A549 (cell line): Measurements from ENCODE around the gene HNF4A. TPM values are rescaled to one million over a fixed set of nuclear protein-coding genes. Genes with fewer than 3 reads are reported as not detected.
A peak's percentile ranks its signal among the peaks of the same experiment; 100 is the strongest.

Source experiments
- ATAC-seq, 2 experiments: fragments of 200-7000 bp in 1 of 2; fragments of >200 bp in 1 of 2; cut with Nextera tagmentation in 1 of 2; cut with Tn5 transposase in 1 of 2; 3 replicates each; pipeline versions ENCODE4 v1.8.0 to v1.9.1; 2018 to 2020; ENCODE audit warnings: mild to moderate bottlenecking in 1 of 2, moderate library complexity in 1 of 2
- CTCF ChIA-PET: fragments of 300-600 bp; sonication (Branson Sonifier 250); formaldehyde crosslinking; extraction: SDS; loops from one replicate; lab custom pipeline; 2021; ENCODE audit warnings: antibody characterized with exemption, inconsistent platforms; lab: Yijun Ruan, JAX
- POLR2A ChIA-PET: fragments of 350-600 bp; formaldehyde crosslinking; extraction: SDS; loops from one replicate; lab custom pipeline; 2021; ENCODE audit warnings: antibody characterized with exemption, inconsistent platforms; lab: Yijun Ruan, JAX
- DNase-seq, 2 experiments: peaks; one replicate each; pipeline versions ENCODE4 v3.0.0 to v3.0.0-alpha.2; 2011 to 2016; ENCODE audit warnings: low read depth in 1 of 2, low spot score in 1 of 2
- FAIRE-seq: peaks from 2 replicates; lab custom pipeline; 2011; peaks lifted over from hg19 to GRCh38; lab: Jason Lieb, UNC
- H3K27ac ChIP-seq, 2 experiments: fragments of >200 bp; sonication (Bioruptor Twin); formaldehyde crosslinking; 3 replicates each; pipeline ENCODE4 v1.5.1; 2016 to 2017
- H3K4me1 ChIP-seq: fragments of >200 bp; sonication (Bioruptor Twin); formaldehyde crosslinking; 3 replicates; pipeline ENCODE4 v1.6.1; 2016
- H3K4me2 ChIP-seq: fragments of >200 bp; sonication (Bioruptor Twin); formaldehyde crosslinking; 3 replicates; pipeline ENCODE4 v1.6.1; 2016
- H3K4me3 ChIP-seq: fragments of >200 bp; sonication (Bioruptor Twin); formaldehyde crosslinking; 3 replicates; pipeline ENCODE4 v1.5.1; 2016
- H3K9me3 ChIP-seq: fragments of >200 bp; sonication (Bioruptor Twin); formaldehyde crosslinking; 3 replicates; pipeline ENCODE4 v1.6.1; 2016
- CBX2 ChIP-seq: fragments of 200-600 bp; sonication (generic); IDR thresholded peaks from 2 replicates; pipeline ENCODE4 v1.6.1; 2016; ENCODE audit warnings: low read depth, mild to moderate bottlenecking, borderline replicate concordance
- CHD2 ChIP-seq: fragments of 150-350 bp; IDR thresholded peaks from 2 replicates; pipeline ENCODE4 v1.6.1; 2014; ENCODE audit warnings: low read length; ENCODE audit not compliant: partially characterized antibody
- CTCF ChIP-seq: fragments of >200 bp; sonication (Bioruptor Twin); formaldehyde crosslinking; IDR thresholded peaks from 3 replicates; pipeline ENCODE4 v1.5.1; 2016
- ELK1 ChIP-seq: fragments of 150-350 bp; IDR thresholded peaks from 2 replicates; pipeline ENCODE4 v1.6.1; 2014; ENCODE audit warnings: low read depth, mild to moderate bottlenecking, low read length
- ESRRA ChIP-seq: fragments of 150-350 bp; IDR thresholded peaks from 2 replicates; pipeline ENCODE4 v1.6.1; 2014; ENCODE audit warnings: mild to moderate bottlenecking, low read length, borderline replicate concordance
- HOXA7 ChIP-seq: fragments of 250-450 bp; sonication (Bioruptor Pico); IDR thresholded peaks from 2 replicates; pipeline ENCODE4 v1.5.0; 2020; ENCODE audit warnings: mild to moderate bottlenecking, moderate library complexity
- HOXB5 ChIP-seq: fragments of 250-450 bp; sonication (Bioruptor Pico); IDR thresholded peaks from 2 replicates; pipeline ENCODE4 v1.5.0; 2020; ENCODE audit warnings: mild to moderate bottlenecking, moderate library complexity
- MAZ ChIP-seq: fragments of 150-350 bp; IDR thresholded peaks from 2 replicates; pipeline ENCODE4 v1.6.1; 2014; ENCODE audit warnings: antibody characterized with exemption, low read depth, low read length, borderline replicate concordance
- MYC ChIP-seq: IDR thresholded peaks from 2 replicates; pipeline ENCODE4 v1.6.1; 2012; ENCODE audit warnings: mild to moderate bottlenecking, inconsistent platforms, low read length, improper control_type of control experiment, borderline replicate concordance
- NFE2L2 ChIP-seq: fragments of 150-350 bp; conservative IDR thresholded peaks from 2 replicates; pipeline ENCODE4 v1.6.1; 2014; ENCODE audit warnings: low read length
- NPAS2 ChIP-seq: fragments of 250-450 bp; sonication (Bioruptor Pico); IDR thresholded peaks from 2 replicates; pipeline ENCODE4 v1.8.0; 2022; ENCODE audit warnings: mild to moderate bottlenecking, moderate library complexity, borderline replicate concordance
- PHF8 ChIP-seq: fragments of 200-600 bp; sonication (generic); IDR thresholded peaks from 2 replicates; pipeline ENCODE4 v1.6.1; 2016; ENCODE audit warnings: low read depth, mild to moderate bottlenecking, antibody characterized with exemption, moderate library complexity, borderline replicate concordance
- POLR2AphosphoS2 ChIP-seq: conservative IDR thresholded peaks from 2 replicates; pipeline ENCODE4 v1.6.1; 2012; ENCODE audit warnings: low read length, improper control_type of control experiment, inconsistent platforms
- RAD21 ChIP-seq, 2 experiments: fragments of >200 bp in 1 of 2; sonication (Bioruptor Twin) in 1 of 2; formaldehyde crosslinking in 1 of 2; IDR thresholded peaks in 1 of 2; conservative IDR thresholded peaks in 1 of 2; 2 replicates in 1 of 2; 3 replicates in 1 of 2; pipeline ENCODE4 v1.6.1; 2012 to 2018; ENCODE audit warnings: inconsistent platforms in 1 of 2
- REST ChIP-seq: fragments of 200-600 bp; sonication (generic); IDR thresholded peaks from 2 replicates; pipeline ENCODE4 v1.6.1; 2016; ENCODE audit warnings: antibody characterized with exemption, mild to moderate bottlenecking, moderate library complexity
- SREBF2 ChIP-seq: fragments of 450-650 bp; IDR thresholded peaks from 2 replicates; pipeline ENCODE4 v1.6.1; 2014; ENCODE audit warnings: mild to moderate bottlenecking, moderate library complexity
- TFCP2L1 ChIP-seq: fragments of 250-450 bp; sonication (Bioruptor Pico); IDR thresholded peaks from 2 replicates; pipeline ENCODE4 v1.5.0; 2021; ENCODE audit warnings: mild to moderate bottlenecking
- ZFP36 ChIP-seq: fragments of 450-650 bp; IDR thresholded peaks from 2 replicates; pipeline ENCODE4 v1.6.1; 2014; ENCODE audit warnings: borderline replicate concordance; ENCODE audit not compliant: partially characterized antibody
- WGBS: methylation state at CpG from one replicate; pipeline ENCODE4 v1.1.6; 2017; ENCODE audit errors: missing lambda C conversion rate; 5-methylcytosine and 5-hydroxymethylcytosine counted together
- polyA plus RNA-seq, 4 experiments: library from polyadenylated mRNA; depleted of rRNA in 3 of 4; stranded (reverse); fragments of >200 nt; fragmentation: RNase III in 1 of 4; extraction: RNeasy Plus Mini Kit Qiagen cat#74134 plus additional on column Dnase treatment in 1 of 4; gene quantifications; 2 replicates in 3 of 4; 3 replicates in 1 of 4; pipeline ENCODE4 v1.2.3, GENCODE V29; 2011 to 2017

Gene HNF4A
- polyA plus RNA-seq, 2 of the 4 experiments (the other 2 are of a cell fraction) = 20.0 to 26.2 TPM

DNA sequence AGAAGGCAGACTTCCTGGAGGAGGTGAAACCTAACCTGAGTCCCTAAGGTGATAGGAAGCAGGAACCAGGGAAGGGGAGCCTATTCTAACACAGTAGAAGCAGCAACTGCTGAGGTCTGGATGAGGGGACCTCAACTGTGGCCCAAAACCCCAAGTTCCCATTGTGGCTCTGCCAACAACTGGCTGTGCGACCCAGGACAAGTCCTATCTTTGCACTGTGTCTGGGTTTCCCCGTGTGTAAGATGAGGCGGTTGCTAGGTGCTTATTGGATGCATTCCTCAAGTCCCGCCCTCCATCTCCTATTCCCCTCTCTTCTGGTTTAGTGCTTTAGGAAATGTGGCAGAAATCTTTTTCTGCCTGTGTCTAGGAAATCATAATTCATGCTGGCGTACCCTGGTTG is 68.0 kb downstream of the HNF4A start:
- Histone ChIP-seq H3K4me2 (no peak overlapping the region), H3K4me1 (0 out of 3 replicates have a peak, but pooled peaks cover 4% of the 10 kb centered on the region), H3K27ac (no peak overlapping the region), H3K9me3 (no peaks in the 10 kb centered on the region)
- ChIA-PET CTCF (interaction anchor here (0.8 kb wide), 1 partner anchor 34 kb away, joined by 3 read pairs; no protein-coding TSS in a partner anchor), POLR2A (no interaction called here)
- TF ChIP-seq MYC (no peak), RAD21 (conservative IDR thresholded peaks at IDR 0.05 in 1 of 2, IDR thresholded peaks at IDR 0.05 in 1 of 2) (no peak), CBX2 (no peak)
- TF ChIP-seq, all 56 proteins: peak for 0
- DNase-seq (no peak), FAIRE-seq (no peak), ATAC-seq (peak in 1 of 2 experiments; percentile 70; a peak in 3 of 6 replicates)
- 83% methylated on average over 5 of the region's 5 CpGs for WGBS
- no peak overlapping the region for H3K4me3 ChIP-seq

GRCh38 chr20:44424039-44424495 is 68.6 kb downstream of the HNF4A start:
- Histone ChIP-seq H3K27ac (no peak overlapping the region), H3K9me3 (no peaks in the 10 kb centered on the region), H3K4me2 (no peak overlapping the region), H3K4me1 (0 out of 3 replicates have a peak, but pooled peaks cover 4% of the 10 kb centered on the region), H3K4me3 (no peak overlapping the region)
- FAIRE-seq (no peak), DNase-seq (no peak), ATAC-seq (no peak)
- CTCF ChIA-PET = interaction anchor here (0.7 to 0.8 kb wide), 2 partner anchors 34 to 35 kb away, joined by 3 read pairs; no protein-coding TSS in a partner anchor
- TF ChIP-seq POLR2AphosphoS2 (no peak), NFE2L2 (no peak), CHD2 (no peak), HOXB5 (CRISPR knock-in tag) (no peak), SREBF2 (no peak), PHF8 (no peak), REST (no peak), ESRRA (no peak), ZFP36 (no peak), MAZ (no peak), MYC (no peak), ELK1 (no peak), TFCP2L1 (CRISPR knock-in tag) (no peak), NPAS2 (CRISPR knock-in tag) (no peak), HOXA7 (CRISPR knock-in tag) (no peak), CTCF (no peak)
- POLR2A ChIA-PET = no interaction called here
- 80% methylated on average over 14 of the region's 14 CpGs for WGBS
